HFF-Myc (cell line): ENCODE results near the gene PLD3.

Source experiments
- DNase-seq: peaks from one replicate; pipeline ENCODE4 v3.0.0-alpha.2; 2011; ENCODE audit warnings: low read depth; ENCODE audit errors: extremely low read depth
- H3K4me3 ChIP-seq: replicated peaks from 2 replicates; pipeline ENCODE4 v1.5.1; 2011; ENCODE audit warnings: low read depth, mild to moderate bottlenecking, control low read depth, low read length
- CTCF ChIP-seq: IDR thresholded peaks from 2 replicates; pipeline ENCODE4 v1.5.1; 2012; ENCODE audit warnings: mild to moderate bottlenecking, low read depth, low read length, control low read depth; ENCODE audit errors: missing control alignments

Gene PLD3

GRCh38 chr19:40360708-40361241 lies 12.3 kb downstream of the PLD3 start:
- no peak for TF ChIP-seq CTCF
- DNase-seq, result no peak

GRCh38 chr19:40362160-40362559 lies 13.7 kb downstream of the PLD3 start:
- DNase-seq, result no peak
- TF ChIP-seq CTCF, result no peak
- H3K4me3 ChIP-seq, result no peak overlapping the region

More at GRCh38 chr19:40360708-40361241, 12.3 kb downstream of the PLD3 start:
- no peak overlapping the region for H3K4me3 ChIP-seq

- no peak for TF ChIP-seq CTCF
- DNase-seq, result no peak
- H3K4me3 ChIP-seq, result no peak overlapping the region
These were observed 14.6 kb downstream of the PLD3 start for GRCh38 chr19:40363069-40363468.

GRCh38 chr19:40365010-40365409 lies 16.5 kb downstream of the PLD3 start:
- no peak overlapping the region for H3K4me3 ChIP-seq
- DNase-seq, result no peak
- no peak for TF ChIP-seq CTCF

- peak; percentile 14 for DNase-seq
- H3K4me3 ChIP-seq, result peak overlapping the region; percentile 39
- TF ChIP-seq CTCF, result no peak
These were observed 17.3 kb downstream of the PLD3 start for GRCh38 chr19:40365613-40366401.

- no peak for DNase-seq
- H3K4me3 ChIP-seq, result no peak overlapping the region; the same call in 1 of the 2 replicates
- no peak for TF ChIP-seq CTCF
These were observed 18.4 kb downstream of the PLD3 start for GRCh38 chr19:40366697-40367561.
